GM12891 (cell line): ENCODE results near the gene GOPC.

ENCODE experiments used
- POLR2A ChIP-seq: IDR thresholded peaks from 2 replicates; pipeline ENCODE4 v1.6.1; 2011; ENCODE audit warnings: low read depth, low read length, control low read depth
- POLR2AphosphoS5 ChIP-seq: IDR thresholded peaks from 2 replicates; pipeline ENCODE4 v1.6.1; 2011; ENCODE audit warnings: low read depth, low read length, control low read depth
- POU2F2 ChIP-seq: IDR thresholded peaks from 2 replicates; pipeline ENCODE4 v1.6.1; 2011; ENCODE audit warnings: low read depth, mild to moderate bottlenecking, control low read depth, low read length, moderate library complexity
- TAF1 ChIP-seq: IDR thresholded peaks from 2 replicates; pipeline ENCODE4 v1.6.1; 2011; ENCODE audit warnings: low read depth, low read length, control low read depth

- TF ChIP-seq POLR2A (no peak), POLR2AphosphoS5 (no peak), TAF1 (no peak), POU2F2 (no peak)
Observed at GRCh38 chr6:117603821-117604220, 1.5 kb upstream of the GOPC start.
